MCF 10A (cell line): Measurements from ENCODE around the gene COL4A1. TPM values are rescaled to one million over a fixed set of nuclear protein-coding genes. Genes with fewer than 3 reads are reported as not detected.
A peak's percentile ranks its signal among the peaks of the same experiment; 100 is the strongest.

ENCODE experiments used
- BruUV-seq: library from RNA; stranded (reverse); fragments of 400-500 nt; replicated peaks from 2 replicates; lab custom pipeline; 2021; lab: Mats Ljungman, UMichigan
- CTCF ChIA-PET: fragments of 300-600 bp; sonication (Branson Sonifier 250); formaldehyde crosslinking; extraction: SDS; loops from one replicate; lab custom pipeline; 2021; ENCODE audit warnings: antibody characterized with exemption, inconsistent platforms; lab: Yijun Ruan, JAX
- POLR2A ChIA-PET: fragments of 300-600, 350-650 bp; sonication (Branson Sonifier 250); formaldehyde crosslinking; extraction: SDS; loops from one replicate; lab custom pipeline; 2020; ENCODE audit warnings: antibody characterized with exemption, inconsistent platforms; lab: Yijun Ruan, JAX
- DNase-seq: peaks from one replicate; pipeline ENCODE4 v3.0.0-alpha.2; 2018; ENCODE audit not compliant: unreplicated experiment
- H3K27ac Mint-ChIP-seq: one replicate; pipeline ENCODE4 v1.8.0; 2022; ENCODE audit warnings: mild to moderate bottlenecking, low read depth, mixed read lengths; ENCODE audit not compliant: unreplicated experiment
- H3K27me3 Mint-ChIP-seq: one replicate; pipeline ENCODE4 v1.8.0; 2022; ENCODE audit warnings: mixed read lengths; ENCODE audit not compliant: insufficient read depth, unreplicated experiment
- H3K36me3 Mint-ChIP-seq: one replicate; pipeline ENCODE4 v1.8.0; 2022; ENCODE audit warnings: mild to moderate bottlenecking, moderate library complexity, mixed read lengths; ENCODE audit not compliant: insufficient read depth, unreplicated experiment
- H3K4me1 Mint-ChIP-seq: one replicate; pipeline ENCODE4 v1.8.0; 2022; ENCODE audit warnings: mixed read lengths; ENCODE audit not compliant: insufficient read depth, unreplicated experiment
- H3K4me3 Mint-ChIP-seq: one replicate; pipeline ENCODE4 v1.8.0; 2022; ENCODE audit warnings: mild to moderate bottlenecking, moderate library complexity, mixed read lengths; ENCODE audit not compliant: unreplicated experiment
- H3K9me3 Mint-ChIP-seq: one replicate; pipeline ENCODE4 v1.8.0; 2022; ENCODE audit warnings: mixed read lengths; ENCODE audit not compliant: unreplicated experiment
- intact Hi-C: fragments of 100-400 bp; cut with micrococcal nuclease; formaldehyde crosslinking; loops from 2 replicates; pipeline ENCODE4 v1.14.1; 2022
- total RNA-seq: library from RNA; stranded (reverse); gene quantifications from 2 replicates; pipeline ENCODE4 v1.2.3, GENCODE V29; 2022
- TF ChIP-seq, protein P1 (sequence below): fragments of 200-600 bp; IDR thresholded peaks from one replicate; pipeline ENCODE4 v1.8.0; 2022; ENCODE audit warnings: antibody characterized with exemption, mild to moderate bottlenecking; ENCODE audit not compliant: unreplicated experiment

Gene COL4A1
- total RNA-seq, 1 experiment from 2014 or later: 42.1 TPM

GRCh38 chr13:110124201-110124940, 182.6 kb downstream of the COL4A1 start:
- Mint-ChIP-seq H3K4me1 (peaks cover 36% of the 10 kb centered on the region), H3K9me3 (no peaks in the 10 kb centered on the region), H3K27me3 (no peaks in the 10 kb centered on the region), H3K36me3 (no peaks in the 10 kb centered on the region), H3K4me3 (no peak overlapping the region), H3K27ac (no peak overlapping the region)
- CTCF ChIA-PET: interaction anchor here (0.6 to 0.9 kb wide), 6 partner anchors 10 to 1163 kb away, joined by 3 read pairs; no protein-coding TSS in a partner anchor
- no peak for DNase-seq
- intact Hi-C loops: no loop called here
- no TSS peak for BruUV-seq
- TF ChIP-seq, protein P1, sequence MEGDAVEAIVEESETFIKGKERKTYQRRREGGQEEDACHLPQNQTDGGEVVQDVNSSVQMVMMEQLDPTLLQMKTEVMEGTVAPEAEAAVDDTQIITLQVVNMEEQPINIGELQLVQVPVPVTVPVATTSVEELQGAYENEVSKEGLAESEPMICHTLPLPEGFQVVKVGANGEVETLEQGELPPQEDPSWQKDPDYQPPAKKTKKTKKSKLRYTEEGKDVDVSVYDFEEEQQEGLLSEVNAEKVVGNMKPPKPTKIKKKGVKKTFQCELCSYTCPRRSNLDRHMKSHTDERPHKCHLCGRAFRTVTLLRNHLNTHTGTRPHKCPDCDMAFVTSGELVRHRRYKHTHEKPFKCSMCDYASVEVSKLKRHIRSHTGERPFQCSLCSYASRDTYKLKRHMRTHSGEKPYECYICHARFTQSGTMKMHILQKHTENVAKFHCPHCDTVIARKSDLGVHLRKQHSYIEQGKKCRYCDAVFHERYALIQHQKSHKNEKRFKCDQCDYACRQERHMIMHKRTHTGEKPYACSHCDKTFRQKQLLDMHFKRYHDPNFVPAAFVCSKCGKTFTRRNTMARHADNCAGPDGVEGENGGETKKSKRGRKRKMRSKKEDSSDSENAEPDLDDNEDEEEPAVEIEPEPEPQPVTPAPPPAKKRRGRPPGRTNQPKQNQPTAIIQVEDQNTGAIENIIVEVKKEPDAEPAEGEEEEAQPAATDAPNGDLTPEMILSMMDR: no peak
- POLR2A ChIA-PET: interaction anchor here (1.2 to 1.5 kb wide), 3 partner anchors 14 to 339 kb away, joined by 3 to 5 read pairs (median 4); no protein-coding TSS in a partner anchor

GRCh38 chr13:110123041-110123809, 183.7 kb downstream of the COL4A1 start:
- POLR2A ChIA-PET: interaction anchor here (0.8 to 1.5 kb wide), 5 partner anchors 9 to 338 kb away, joined by 3 to 5 read pairs (median 4); no protein-coding TSS in a partner anchor
- H3K4me1 Mint-ChIP-seq: peaks cover 34% of the 10 kb centered on the region
- peak; percentile 83 for DNase-seq
- no peaks in the 10 kb centered on the region for H3K36me3 Mint-ChIP-seq
- no peak overlapping the region for H3K4me3 Mint-ChIP-seq
- TF ChIP-seq, protein P1: no peak
- CTCF ChIA-PET: interaction anchor here (0.6 to 1.1 kb wide), 5 partner anchors 10 to 1162 kb away, joined by 3 to 6 read pairs (median 3); no protein-coding TSS in a partner anchor
- no peaks in the 10 kb centered on the region for H3K9me3 Mint-ChIP-seq
- H3K27me3 Mint-ChIP-seq: no peaks in the 10 kb centered on the region
- intact Hi-C loops: no loop called here
- TSS peak; percentile 30 for BruUV-seq
- peak overlapping the region; percentile 94 for H3K27ac Mint-ChIP-seq

DNA sequence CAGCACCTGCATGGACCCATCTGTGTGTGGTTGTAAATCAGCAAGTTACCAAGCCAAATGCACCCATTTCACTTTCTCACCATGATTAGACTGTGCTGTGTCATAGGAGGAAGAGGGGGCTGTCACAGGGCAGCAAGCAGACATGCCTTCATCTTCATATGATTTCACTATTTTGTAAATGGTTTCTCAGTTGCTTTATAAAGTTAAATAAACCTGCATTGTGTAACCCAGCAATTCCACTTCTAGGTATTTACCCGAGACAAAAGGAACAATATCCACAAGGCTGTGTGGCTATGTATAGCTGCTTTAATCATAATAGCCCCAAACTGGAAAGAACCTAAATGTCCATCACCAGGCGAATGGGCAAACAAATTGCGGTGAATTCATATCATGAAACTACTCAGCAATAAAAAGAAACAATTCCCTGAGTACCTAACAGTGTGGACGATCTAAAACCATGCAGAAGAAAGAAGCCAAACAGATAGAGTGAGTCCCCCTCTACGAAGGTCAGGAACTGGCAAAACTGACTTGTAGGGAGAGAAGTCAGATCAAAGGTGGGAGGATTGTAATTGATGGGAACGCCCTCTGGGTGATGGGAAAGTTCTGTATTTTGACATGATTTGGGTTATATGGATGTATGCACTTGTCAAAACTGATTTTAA, 185.4 kb downstream of the COL4A1 start:
- POLR2A ChIA-PET: interaction anchor here (0.6 to 0.7 kb wide), 4 partner anchors 120 to 975 kb away, joined by 3 to 4 read pairs (median 3); no protein-coding TSS in a partner anchor
- no peak overlapping the region for H3K4me3 Mint-ChIP-seq
- H3K27me3 Mint-ChIP-seq: no peaks in the 10 kb centered on the region
- BruUV-seq: no TSS peak
- no peaks in the 10 kb centered on the region for H3K36me3 Mint-ChIP-seq
- H3K9me3 Mint-ChIP-seq: no peaks in the 10 kb centered on the region
- peak overlapping the region; percentile 43 for H3K27ac Mint-ChIP-seq
- CTCF ChIA-PET: interaction anchor here (0.6 kb wide), 1 partner anchor 1225 kb away, joined by 4 read pairs; no protein-coding TSS in a partner anchor
- DNase-seq: no peak
- TF ChIP-seq, protein P1: no peak
- intact Hi-C loops: no loop called here
- H3K4me1 Mint-ChIP-seq: peaks cover 23% of the 10 kb centered on the region
